Liver (tissue), 3 donors: Measurements from ENCODE around the gene GRIK2.

ENCODE experiments used
- CTCF ChIP-seq: fragments of 150-350 bp; IDR thresholded peaks from 2 replicates; pipeline ENCODE4 v1.5.1; 2017; ENCODE audit warnings: improper control_type of control experiment, low read depth, low read length; ENCODE audit not compliant: missing input control
- GABPA ChIP-seq, 2 donors: IDR thresholded peaks in 1 of 2; conservative IDR thresholded peaks in 1 of 2; 2 replicates each; pipeline ENCODE4 v1.6.1; 2016; ENCODE audit warnings: antibody characterized with exemption in 2 of 2, mild to moderate bottlenecking in 1 of 2, moderate library complexity in 1 of 2
- MAX ChIP-seq: IDR thresholded peaks from 2 replicates; pipeline ENCODE4 v1.6.1; 2016; ENCODE audit warnings: antibody characterized with exemption
- TAF1 ChIP-seq: conservative IDR thresholded peaks from 2 replicates; pipeline ENCODE4 v1.6.1; 2016; ENCODE audit warnings: antibody characterized with exemption, mild to moderate bottlenecking
- donor health status: healthy.
- donor health status: healthy.

- TF ChIP-seq TAF1 (no peak), GABPA (IDR thresholded peaks at IDR 0.05 in 1 of 2, conservative IDR thresholded peaks at IDR 0.05 in 1 of 2) (no peak), CTCF (no peak), MAX (no peak)
These were observed 329.6 kb downstream of the GRIK2 start for GRCh38 chr6:101722991-101723579.
